ENCODE data around the gene TAS2R43.
"Not testable (repeated sequence)": the region's sequence is repeated elsewhere in the genome, so short reads cannot be mapped to it uniquely, and the experiment has no call there.

The TAS2R43 gene

GRCh38 chr12:11092128-11092527 is at the start of gene TAS2R43:
Gene TAS2R43 (minus strand): TSS chr12:11092313. CDS start chr12:11092229, 84 bp downstream.
- DNase-seq, result no peak

GRCh38 chr12:11136075-11136474 is 44.0 kb upstream of the TAS2R43 start:
- no peak for DNase-seq

GRCh38 chr12:11134305-11134704 is 42.2 kb upstream of the TAS2R43 start, which contains the start of gene TAS2R30:
Gene TAS2R30 (minus strand): TSS chr12:11134644. CDS start chr12:11134244, 400 bp downstream.
- DNase-seq, result no peak

GRCh38 chr12:11133816-11134215 is 41.7 kb upstream of the TAS2R43 start:
- no peak for DNase-seq

GRCh38 chr12:11133162-11133561 is 41.0 kb upstream of the TAS2R43 start:
- DNase-seq, result no peak

GRCh38 chr12:11130999-11131398 is 38.9 kb upstream of the TAS2R43 start:
- DNase-seq, result no peak

- no peak for DNase-seq
Measured at GRCh38 chr12:11130382-11130781, 38.3 kb upstream of the TAS2R43 start.

GRCh38 chr12:11114130-11114529 is 22.0 kb upstream of the TAS2R43 start:
- DNase-seq, result not testable (repeated sequence)

- DNase-seq, result not testable (repeated sequence)
Measured at GRCh38 chr12:11111213-11111612, 19.1 kb upstream of the TAS2R43 start.

GRCh38 chr12:11108862-11109261 is 16.7 kb upstream of the TAS2R43 start:
- DNase-seq, result no peak

- no peak for DNase-seq
Measured at GRCh38 chr12:11107719-11108118, 15.6 kb upstream of the TAS2R43 start.

GRCh38 chr12:11106288-11106687 is 14.2 kb upstream of the TAS2R43 start:
- no peak for DNase-seq

GRCh38 chr12:11105546-11105945 is 13.4 kb upstream of the TAS2R43 start:
- DNase-seq, result no peak

- not testable (repeated sequence) for DNase-seq
Measured at GRCh38 chr12:11094910-11095309, 2.8 kb upstream of the TAS2R43 start.

- no peak for DNase-seq
Measured at GRCh38 chr12:11089246-11089645, 2.9 kb downstream of the TAS2R43 start.

GRCh38 chr12:11085419-11085818 is 6.7 kb downstream of the TAS2R43 start:
- DNase-seq, result no peak

- no peak for DNase-seq
Measured at GRCh38 chr12:11081987-11082386, 10.1 kb downstream of the TAS2R43 start.

- DNase-seq, result no peak
Measured at GRCh38 chr12:11078246-11078645, 13.9 kb downstream of the TAS2R43 start.

- no peak for DNase-seq
Measured at GRCh38 chr12:11075642-11076041, 16.5 kb downstream of the TAS2R43 start.

- DNase-seq, result no peak
Measured at GRCh38 chr12:11071414-11071813, 20.7 kb downstream of the TAS2R43 start.

GRCh38 chr12:11070999-11071398 is 21.1 kb downstream of the TAS2R43 start:
- no peak for DNase-seq

GRCh38 chr12:11069854-11070365 is 22.2 kb downstream of the TAS2R43 start:
- DNase-seq, result no peak

- no peak for DNase-seq
Measured at GRCh38 chr12:11067514-11067913, 24.6 kb downstream of the TAS2R43 start.

GRCh38 chr12:11062194-11062593 is 29.9 kb downstream of the TAS2R43 start, which contains the start of gene TAS2R46:
Gene TAS2R46 (minus strand): TSS chr12:11062294. CDS start chr12:11062294, 0 bp downstream.
- DNase-seq, result not testable (repeated sequence)

- DNase-seq, result no peak
Measured at GRCh38 chr12:11059784-11060183, 32.3 kb downstream of the TAS2R43 start.

Measured in NCI-H1092 (cell line).